G401 (cell line): ENCODE measurements around the gene ZNF213. TPM values are rescaled to one million over a fixed set of nuclear protein-coding genes. Genes with fewer than 3 reads are reported as not detected.

ENCODE experiments used
- DNase-seq: peaks from one replicate; pipeline ENCODE4 v3.0.0-alpha.2; 2015; ENCODE audit warnings: low spot score
- in situ Hi-C: cut with HindIII; loops from 2 replicates; pipeline ENCODE4 v1.10.0; 2016; ENCODE audit warnings: low sequenced_read_pairs, mixed read lengths
- total RNA-seq: library from RNA; depleted of rRNA; stranded (reverse); fragments of >200 nt; shearing (Covaris generic); gene quantifications from 2 replicates; pipeline ENCODE4 v1.2.3, GENCODE V29; 2014

Gene ZNF213
- total RNA-seq, 1 experiment from 2014 or later = 0.61 TPM

- in situ Hi-C loops = no loop called here
- peak; percentile 98 for DNase-seq
These were observed 8.9 kb downstream of the ZNF213 start for GRCh38 chr16:3143598-3144320.

- no peak for DNase-seq
- in situ Hi-C loops = no loop called here
These were observed 9.6 kb downstream of the ZNF213 start for GRCh38 chr16:3144321-3144983.

DNA sequence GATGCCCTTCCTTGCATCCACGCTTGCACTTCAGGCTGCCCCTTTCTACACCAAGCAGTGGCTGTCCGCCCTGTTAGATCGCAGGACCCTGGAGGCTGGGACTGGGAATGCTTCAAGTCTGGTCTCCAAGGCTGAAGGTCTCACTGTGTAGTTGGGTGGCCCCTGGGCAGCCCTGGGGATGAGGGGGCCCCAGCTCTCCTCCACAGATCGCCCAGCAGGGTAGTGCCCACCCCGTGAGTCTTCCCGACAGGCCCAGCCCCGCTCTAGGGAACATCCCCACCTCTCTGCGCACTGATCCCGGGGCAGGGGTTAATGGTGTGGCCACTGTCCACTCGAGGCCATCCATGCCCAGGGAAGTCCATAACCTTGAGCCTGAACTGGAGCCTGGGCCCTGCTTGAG, 10.3 kb downstream of the ZNF213 start:
- in situ Hi-C loops = loop anchor here (5.0 kb wide), 1 partner anchor 83 kb away; no protein-coding TSS in a partner anchor
- DNase-seq = no peak

DNA sequence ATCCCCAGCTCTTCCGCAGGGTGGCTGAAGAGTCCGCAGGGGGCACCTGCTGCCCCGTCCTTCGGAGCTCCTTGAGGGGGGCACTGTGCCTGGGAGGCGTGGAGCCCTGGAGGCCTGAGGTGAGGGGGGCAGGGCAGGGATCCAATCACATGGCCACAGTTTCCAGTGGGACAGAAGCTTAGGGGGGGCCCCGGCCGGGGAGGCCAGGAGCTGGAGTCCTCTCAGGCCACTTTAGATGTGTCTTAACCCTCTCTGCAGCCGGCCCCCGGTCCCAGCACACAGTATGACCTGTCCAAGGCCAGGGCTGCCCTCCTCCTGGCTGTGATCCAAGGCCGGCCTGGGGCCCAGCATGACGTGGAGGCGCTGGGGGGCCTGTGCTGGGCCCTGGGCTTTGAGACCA, 10.8 kb downstream of the ZNF213 start:
- DNase-seq = no peak
- in situ Hi-C loops = loop anchor here (5.0 kb wide), 1 partner anchor 83 kb away; no protein-coding TSS in a partner anchor

DNA sequence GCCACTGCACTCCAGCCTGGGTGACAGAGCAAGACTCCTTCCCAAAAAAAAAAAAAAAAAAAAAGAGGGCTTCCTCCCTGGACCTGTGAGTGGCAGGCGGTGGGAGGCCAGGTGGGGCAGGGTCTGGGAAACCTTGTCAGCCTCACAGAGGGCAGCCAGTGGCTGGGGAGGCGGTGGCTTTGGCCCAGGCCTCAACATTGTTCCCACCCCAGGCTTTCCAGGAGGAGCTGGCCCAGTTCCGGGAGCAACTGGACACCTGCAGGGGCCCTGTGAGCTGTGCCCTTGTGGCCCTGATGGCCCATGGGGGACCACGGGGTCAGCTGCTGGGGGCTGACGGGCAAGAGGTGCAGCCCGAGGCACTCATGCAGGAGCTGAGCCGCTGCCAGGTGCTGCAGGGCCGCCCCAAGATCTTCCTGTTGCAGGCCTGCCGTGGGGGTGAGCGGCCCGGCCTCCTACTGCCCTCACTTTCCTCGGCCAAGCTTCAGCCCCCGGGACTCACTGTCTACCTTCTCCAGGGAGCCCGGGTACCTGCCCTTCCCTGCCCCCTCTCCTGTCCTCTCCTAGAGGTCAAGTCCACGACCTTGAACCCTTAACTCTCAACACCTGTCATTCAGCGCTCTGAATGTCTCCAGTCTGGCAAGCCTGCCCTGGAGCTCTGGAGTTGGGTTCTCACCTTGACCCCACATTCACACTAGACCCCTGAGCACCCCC, 12.4 kb downstream of the ZNF213 start:
- in situ Hi-C loops = loop anchor here (5.0 kb wide), 1 partner anchor 85 kb away; no protein-coding TSS in a partner anchor
- no peak for DNase-seq

DNA sequence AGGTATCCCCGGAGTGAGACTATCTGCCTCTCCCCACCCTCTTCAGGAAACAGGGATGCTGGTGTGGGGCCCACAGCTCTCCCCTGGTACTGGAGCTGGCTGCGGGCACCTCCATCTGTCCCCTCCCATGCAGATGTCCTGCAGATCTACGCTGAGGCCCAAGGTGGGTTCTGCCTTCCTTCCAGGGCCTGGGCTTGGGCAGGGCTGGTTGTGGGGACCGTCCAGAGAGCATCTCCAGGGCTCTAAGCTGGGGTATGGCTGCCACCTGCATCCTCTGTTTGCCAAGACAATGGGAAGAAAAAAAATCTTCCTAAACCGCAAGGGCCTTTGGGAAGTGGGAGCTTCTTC, 12.9 kb downstream of the ZNF213 start:
- no peak for DNase-seq
- in situ Hi-C loops = loop anchor here (5.0 kb wide), 1 partner anchor 85 kb away; no protein-coding TSS in a partner anchor

GRCh38 chr16:3148256-3149192, 13.7 kb downstream of the ZNF213 start:
- in situ Hi-C loops = loop anchor here (5.0 kb wide), 1 partner anchor 86 kb away; no protein-coding TSS in a partner anchor
- DNase-seq = no peak

GRCh38 chr16:3149193-3149530, 14.3 kb downstream of the ZNF213 start:
- in situ Hi-C loops = loop anchor here (5.0 kb wide), 1 partner anchor 87 kb away; no protein-coding TSS in a partner anchor
- DNase-seq = no peak

- DNase-seq = peak; percentile 69
- in situ Hi-C loops = loop anchor here (5.0 kb wide), 1 partner anchor 87 kb away; no protein-coding TSS in a partner anchor
These were observed 15.0 kb downstream of the ZNF213 start for GRCh38 chr16:3149630-3150345.

DNA sequence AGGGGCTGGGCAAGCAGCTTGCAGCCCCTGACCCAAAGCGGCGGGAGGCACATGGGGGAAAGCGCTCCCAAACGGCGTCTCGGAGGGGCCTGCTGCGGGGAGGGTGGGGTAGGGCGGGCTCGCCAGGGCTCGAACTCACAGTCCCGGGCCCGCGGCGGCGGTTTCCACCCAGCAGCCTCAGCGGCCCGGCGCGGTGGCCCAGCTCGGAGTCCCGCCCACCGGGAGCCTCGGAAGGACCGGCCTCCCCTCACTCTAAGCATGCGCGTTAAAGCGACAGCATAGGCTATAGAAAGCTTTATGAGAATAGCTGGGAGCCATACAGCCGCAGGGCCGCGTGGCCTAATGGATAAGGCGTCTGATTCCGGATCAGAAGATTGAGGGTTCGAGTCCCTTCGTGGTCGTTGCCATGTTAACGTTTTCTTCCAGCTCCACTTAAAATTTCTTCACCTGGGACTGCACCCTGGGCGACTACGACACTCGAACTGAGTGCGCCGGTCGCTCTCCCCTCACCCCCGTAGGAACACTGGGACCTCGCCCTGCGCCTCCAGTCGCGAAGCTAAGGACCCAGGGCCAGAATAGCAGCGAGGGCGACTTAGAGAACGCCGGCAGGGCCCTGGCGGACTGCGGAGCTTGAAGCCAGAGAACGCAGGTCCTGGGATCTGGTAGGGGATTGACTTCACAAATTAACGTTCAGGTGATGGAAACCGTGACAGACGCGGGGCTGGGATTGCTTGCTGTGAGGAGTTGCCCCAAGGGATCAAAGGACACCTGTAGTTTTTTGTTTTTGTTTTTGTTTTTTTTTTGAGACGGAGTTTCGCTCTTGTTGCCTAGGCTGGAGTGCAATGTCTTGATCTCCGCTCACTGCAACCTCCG, 15.8 kb downstream of the ZNF213 start:
- DNase-seq = peak; percentile 96
- in situ Hi-C loops = no loop called here

DNA sequence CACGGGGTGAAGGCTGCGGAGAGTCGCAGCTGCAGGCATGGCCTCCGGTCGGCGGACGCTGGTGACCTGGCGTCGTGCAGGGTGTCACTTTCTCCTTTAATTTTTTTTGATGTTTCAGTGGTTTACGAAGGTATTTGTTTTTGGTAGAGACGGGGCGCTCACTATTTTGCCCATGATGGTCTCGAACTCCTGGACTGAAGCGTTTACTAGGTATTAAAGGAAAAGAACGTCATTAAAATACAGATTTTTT, 17.1 kb downstream of the ZNF213 start:
- in situ Hi-C loops = no loop called here
- DNase-seq = no peak

DNA sequence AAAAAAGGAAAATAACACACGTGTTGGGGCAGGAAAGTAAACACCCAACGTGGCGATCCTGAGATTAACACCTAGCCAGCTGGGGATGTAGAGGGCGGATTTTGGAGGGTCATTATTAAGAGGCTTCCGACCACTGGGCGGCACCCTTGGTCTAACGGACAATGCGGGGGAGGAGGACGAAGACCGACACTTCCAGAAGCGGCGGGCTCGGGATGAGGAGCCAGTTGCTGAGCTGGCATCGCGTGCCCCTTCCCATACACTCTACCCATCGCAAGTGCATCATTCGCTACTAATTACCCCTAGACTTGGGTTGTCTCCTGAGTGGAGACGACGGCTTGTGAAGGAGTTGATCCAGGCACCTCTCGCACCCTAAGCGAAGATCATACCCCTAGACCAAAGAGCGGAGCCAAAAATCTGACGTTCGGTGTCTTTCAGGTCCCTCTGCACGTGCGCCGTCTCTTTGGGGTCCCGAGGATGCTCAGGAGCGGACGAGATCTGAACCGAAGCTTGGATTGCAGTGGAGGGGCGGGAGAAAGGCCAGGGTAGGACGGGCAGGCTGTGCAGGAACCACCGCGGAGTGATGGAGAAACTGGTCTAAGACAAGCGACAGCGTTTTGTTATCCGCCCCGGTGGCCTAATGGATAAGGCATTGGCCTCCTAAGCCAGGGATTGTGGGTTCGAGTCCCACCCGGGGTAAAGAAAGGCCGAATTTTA, 17.6 kb downstream of the ZNF213 start:
- peak; percentile 97 for DNase-seq
- in situ Hi-C loops = no loop called here

DNA sequence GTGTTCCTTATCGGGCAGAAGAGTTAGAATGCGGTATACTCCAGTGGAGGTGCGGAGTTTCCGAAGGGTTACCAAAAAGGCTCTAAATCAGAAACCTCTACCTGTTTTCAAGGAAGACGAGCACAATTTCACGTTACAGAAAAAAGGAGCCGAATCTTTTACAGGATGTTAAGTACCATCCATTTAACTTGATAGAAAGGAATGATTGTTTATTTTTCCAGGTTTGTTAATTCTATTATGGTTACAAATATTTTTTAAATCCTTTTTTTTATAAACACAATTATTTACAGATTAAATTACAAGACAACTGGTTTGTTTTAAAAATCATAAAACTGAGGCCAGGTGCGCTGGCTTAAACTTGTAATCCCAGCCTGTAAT, 18.2 kb downstream of the ZNF213 start:
- in situ Hi-C loops = no loop called here
- no peak for DNase-seq

GRCh38 chr16:3155181-3155580, 20.4 kb downstream of the ZNF213 start:
- in situ Hi-C loops = no loop called here
- DNase-seq = no peak

DNA sequence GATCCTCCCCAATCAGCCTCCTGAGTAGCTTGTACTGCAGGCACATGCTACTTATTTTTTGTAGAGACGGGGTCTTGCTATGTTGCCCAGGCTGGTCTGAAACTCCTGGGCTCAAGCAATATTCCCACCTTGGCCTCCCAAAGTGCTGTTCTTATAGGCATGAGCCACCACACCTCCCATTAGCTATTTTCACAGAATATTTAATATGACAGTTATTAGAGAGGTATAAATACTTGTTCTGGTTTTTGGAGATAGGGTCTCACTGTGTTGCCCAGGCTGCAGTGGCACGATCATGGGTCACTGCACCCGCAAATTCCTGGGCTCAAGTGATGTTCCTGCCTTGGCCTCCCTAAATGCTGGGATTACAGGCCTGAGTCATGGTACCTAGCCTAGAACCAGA, 21.1 kb downstream of the ZNF213 start:
- no peak for DNase-seq
- in situ Hi-C loops = no loop called here

DNA sequence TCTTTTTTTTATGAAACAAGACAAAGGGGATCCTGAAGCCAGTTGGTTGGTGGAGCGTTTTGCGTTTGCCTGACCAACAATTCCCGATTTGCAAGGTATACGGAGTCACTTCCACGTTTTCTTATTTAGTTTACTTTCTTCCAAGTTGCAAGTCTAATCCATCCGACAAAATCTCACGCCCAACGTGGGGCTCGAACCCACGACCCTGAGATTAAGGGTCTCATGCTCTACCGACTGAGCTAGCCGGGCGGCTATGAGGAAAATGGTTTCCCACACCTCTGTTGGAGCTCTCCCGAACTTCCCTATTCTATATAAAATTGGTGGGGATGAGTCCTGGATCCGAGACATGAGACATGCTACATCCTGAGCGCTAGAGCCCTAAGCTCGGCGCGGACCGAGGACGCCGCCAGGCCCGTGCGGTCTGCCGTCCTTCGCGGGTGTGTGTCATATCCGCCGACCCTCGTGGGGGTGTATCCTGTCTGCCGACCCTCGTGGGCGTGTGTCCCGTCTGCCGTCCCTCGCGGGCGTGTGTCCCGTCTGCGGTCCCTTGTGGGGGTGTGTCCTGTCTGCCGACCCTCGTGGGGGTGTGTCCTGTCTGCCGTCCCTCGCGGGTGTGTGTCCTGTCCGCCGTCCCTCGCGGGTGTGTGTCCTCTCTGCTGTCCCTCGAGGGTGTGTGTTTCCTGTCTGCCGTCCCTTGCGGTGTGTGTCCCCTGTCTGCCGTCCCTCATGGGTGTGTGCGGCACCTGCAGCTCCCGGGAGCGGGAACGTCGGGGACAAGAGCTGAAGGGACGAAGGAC, 22.6 kb downstream of the ZNF213 start:
- in situ Hi-C loops = no loop called here

More for the DNA sequence above, 22.6 kb downstream of the ZNF213 start:
- DNase-seq = peak; percentile 67
